ENCODE results near the gene ZNHIT6. TPM values are rescaled to one million over a fixed set of nuclear protein-coding genes. Genes with fewer than 3 reads are reported as not detected.
A peak's percentile ranks its signal among the peaks of the same experiment; 100 is the strongest.

ZNHIT6 gene, protein sequence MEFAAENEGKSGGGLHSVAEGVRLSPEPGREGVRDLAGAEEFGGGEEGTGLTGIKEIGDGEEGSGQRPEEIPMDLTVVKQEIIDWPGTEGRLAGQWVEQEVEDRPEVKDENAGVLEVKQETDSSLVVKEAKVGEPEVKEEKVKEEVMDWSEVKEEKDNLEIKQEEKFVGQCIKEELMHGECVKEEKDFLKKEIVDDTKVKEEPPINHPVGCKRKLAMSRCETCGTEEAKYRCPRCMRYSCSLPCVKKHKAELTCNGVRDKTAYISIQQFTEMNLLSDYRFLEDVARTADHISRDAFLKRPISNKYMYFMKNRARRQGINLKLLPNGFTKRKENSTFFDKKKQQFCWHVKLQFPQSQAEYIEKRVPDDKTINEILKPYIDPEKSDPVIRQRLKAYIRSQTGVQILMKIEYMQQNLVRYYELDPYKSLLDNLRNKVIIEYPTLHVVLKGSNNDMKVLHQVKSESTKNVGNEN
- total RNA-seq, result 20.0 to 21.6 TPM (median 20.2 TPM) in 3 replicates

DNA sequence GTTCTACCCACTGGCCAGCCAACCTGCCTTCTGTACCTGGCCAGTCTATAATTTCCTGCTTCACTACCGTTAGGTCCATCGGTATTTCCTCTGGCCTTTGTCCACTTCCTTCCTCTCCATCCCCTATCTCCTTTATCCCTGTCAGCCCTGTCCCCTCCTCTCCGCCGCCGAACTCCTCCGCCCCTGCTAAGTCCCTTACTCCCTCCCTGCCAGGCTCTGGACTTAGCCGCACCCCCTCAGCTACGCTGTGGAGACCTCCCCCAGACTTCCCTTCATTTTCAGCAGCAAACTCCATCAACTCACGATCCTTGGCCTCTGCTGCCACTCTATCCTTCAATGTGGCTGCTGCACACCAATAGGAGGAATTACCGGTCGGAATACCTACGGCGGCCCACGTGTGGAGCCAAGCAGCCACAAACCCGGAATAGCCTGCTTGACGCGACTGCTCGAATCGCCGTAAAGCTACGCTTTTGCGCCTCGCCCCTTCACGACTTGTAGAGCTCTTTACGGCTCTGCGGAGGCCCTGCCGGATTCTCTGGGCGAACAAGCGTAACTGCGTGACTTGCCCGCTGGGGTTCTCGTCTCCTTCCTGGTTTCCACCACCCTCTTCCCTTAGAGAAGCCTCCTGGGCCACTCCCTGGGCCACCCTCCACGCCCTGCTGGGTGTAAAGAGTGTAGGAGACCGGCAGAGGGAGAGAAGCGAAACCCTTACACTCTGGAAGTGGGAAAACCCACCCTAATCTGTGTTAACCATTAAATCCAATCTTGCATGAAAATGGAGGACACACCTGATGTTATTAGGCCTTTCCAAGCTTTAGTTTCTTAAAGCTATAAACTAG, at the start of gene ZNHIT6:
Gene ZNHIT6, minus strand, starts transcription at position 444 of the 839 bp plus-strand sequence. Its CDS starts 149 bp downstream, at position 295.
- DNase-seq (ENCODE audit: low spot score in 2 of 2, unreplicated experiment in 2 of 2), result peak; percentile 72 to 87
- Mint-ChIP-seq H3K36me3 (peaks cover 24% of the 10 kb centered on the region), H3K4me1 (peaks cover 7% of the 10 kb centered on the region), H3K27ac (no peak within 1 kb of the TSS), H3K27me3 (ENCODE audit: low read depth) (no peaks in the 10 kb centered on the region), H3K4me3 (no peak within 1 kb of the TSS), H3K9me3 (peaks cover 5% of the 10 kb centered on the region)
- TF ChIP-seq, protein P1, sequence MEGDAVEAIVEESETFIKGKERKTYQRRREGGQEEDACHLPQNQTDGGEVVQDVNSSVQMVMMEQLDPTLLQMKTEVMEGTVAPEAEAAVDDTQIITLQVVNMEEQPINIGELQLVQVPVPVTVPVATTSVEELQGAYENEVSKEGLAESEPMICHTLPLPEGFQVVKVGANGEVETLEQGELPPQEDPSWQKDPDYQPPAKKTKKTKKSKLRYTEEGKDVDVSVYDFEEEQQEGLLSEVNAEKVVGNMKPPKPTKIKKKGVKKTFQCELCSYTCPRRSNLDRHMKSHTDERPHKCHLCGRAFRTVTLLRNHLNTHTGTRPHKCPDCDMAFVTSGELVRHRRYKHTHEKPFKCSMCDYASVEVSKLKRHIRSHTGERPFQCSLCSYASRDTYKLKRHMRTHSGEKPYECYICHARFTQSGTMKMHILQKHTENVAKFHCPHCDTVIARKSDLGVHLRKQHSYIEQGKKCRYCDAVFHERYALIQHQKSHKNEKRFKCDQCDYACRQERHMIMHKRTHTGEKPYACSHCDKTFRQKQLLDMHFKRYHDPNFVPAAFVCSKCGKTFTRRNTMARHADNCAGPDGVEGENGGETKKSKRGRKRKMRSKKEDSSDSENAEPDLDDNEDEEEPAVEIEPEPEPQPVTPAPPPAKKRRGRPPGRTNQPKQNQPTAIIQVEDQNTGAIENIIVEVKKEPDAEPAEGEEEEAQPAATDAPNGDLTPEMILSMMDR (IDR thresholded peaks at IDR 0.05; ENCODE audit: unreplicated experiment), result no peak

DNA sequence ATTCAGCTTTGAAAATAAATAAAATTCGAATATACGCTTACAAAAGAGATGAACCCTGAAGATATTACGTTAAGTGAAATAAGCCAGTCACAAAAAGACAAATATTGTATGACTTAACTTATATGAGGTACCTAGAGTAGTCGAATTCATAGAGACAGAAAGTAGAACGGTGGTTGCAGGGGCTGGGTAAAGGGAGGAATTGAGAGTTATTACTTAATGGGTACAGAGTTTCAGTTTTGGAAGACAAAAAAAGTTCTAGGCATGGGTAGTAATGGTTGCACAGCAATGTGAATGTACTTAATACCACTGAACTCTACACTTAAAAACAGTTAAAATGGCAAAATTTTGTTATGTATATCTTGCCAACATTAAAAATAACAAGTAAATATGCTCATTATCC, 48.6 kb upstream of the ZNHIT6 start:
- Mint-ChIP-seq H3K4me3 (no peak overlapping the region), H3K4me1 (no peaks in the 10 kb centered on the region), H3K36me3 (no peaks in the 10 kb centered on the region), H3K27me3 (ENCODE audit: low read depth) (peaks cover 7% of the 10 kb centered on the region), H3K9me3 (peaks cover 12% of the 10 kb centered on the region), H3K27ac (no peak overlapping the region)
- DNase-seq (ENCODE audit: low spot score in 2 of 2, unreplicated experiment in 2 of 2), result no peak
- TF ChIP-seq, protein P1 (IDR thresholded peaks at IDR 0.05; ENCODE audit: unreplicated experiment), result no peak

DNA sequence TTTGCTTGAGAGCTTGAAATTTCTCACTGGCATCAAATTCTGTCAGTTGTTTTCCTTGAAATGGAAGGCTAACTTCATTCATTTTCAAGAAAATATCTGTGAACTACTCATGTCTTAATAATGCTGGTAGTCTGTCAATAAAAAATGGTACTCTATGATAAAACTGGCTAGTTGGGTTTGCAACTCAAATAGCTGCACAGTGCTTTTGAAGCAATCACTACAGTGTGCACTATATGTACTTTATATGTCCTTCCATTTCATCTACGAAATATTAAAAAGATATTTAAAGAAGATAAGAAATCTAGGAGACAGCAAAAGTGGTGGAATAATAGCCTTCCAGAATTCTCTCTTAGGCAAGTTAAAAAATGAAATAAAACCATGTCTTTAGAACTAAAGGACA, 39.9 kb upstream of the ZNHIT6 start:
- Mint-ChIP-seq H3K27ac (no peak overlapping the region), H3K4me3 (no peak overlapping the region), H3K4me1 (no peaks in the 10 kb centered on the region), H3K36me3 (no peaks in the 10 kb centered on the region), H3K9me3 (no peaks in the 10 kb centered on the region), H3K27me3 (ENCODE audit: low read depth) (no peaks in the 10 kb centered on the region)
- TF ChIP-seq, protein P1 (IDR thresholded peaks at IDR 0.05; ENCODE audit: unreplicated experiment), result no peak
- no peak for DNase-seq (ENCODE audit: low spot score in 2 of 2, unreplicated experiment in 2 of 2)

DNA sequence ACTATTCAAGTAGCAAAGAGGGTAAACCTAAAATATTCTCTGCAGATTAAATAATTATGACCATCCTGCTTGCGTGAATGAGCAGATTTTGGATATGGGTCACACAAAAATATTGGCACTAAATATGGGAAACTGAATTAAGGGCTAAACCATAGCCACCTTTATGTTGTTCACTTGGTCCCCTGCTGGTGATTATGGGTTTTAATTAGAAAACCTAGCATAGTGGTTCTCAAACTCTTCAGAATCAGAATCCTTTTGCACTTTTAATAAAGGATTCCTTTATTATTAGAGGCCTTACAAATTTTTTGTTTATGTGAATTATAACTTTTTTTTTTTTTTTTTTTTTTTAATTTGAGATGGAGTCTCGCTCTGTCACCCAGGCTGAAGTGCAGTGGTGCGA, 38.5 kb upstream of the ZNHIT6 start:
- Mint-ChIP-seq H3K4me1 (no peaks in the 10 kb centered on the region), H3K27me3 (ENCODE audit: low read depth) (no peaks in the 10 kb centered on the region), H3K9me3 (no peaks in the 10 kb centered on the region), H3K36me3 (no peaks in the 10 kb centered on the region), H3K4me3 (no peak overlapping the region), H3K27ac (no peak overlapping the region)
- DNase-seq (ENCODE audit: low spot score in 2 of 2, unreplicated experiment in 2 of 2), result no peak
- TF ChIP-seq, protein P1 (IDR thresholded peaks at IDR 0.05; ENCODE audit: unreplicated experiment), result no peak

DNA sequence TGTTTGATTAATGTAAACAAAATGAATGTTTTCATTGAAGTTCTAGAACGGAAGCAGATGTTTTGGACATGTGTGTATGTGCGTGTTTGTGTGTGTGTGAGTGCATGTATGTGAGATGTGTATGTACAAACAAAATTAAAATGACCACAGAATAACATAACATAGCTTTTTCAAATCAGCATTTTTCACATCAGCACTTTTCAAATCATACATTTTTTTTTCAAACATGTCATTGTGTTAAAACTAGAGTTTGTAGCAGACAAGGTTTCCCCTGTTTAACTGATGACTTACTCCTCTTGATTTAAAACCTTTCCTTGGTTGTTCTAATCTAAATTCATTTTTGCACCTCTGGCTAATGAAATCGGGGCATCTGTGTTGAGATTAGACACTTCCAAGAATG, 35.6 kb upstream of the ZNHIT6 start:
- Mint-ChIP-seq H3K9me3 (no peaks in the 10 kb centered on the region), H3K4me3 (no peak overlapping the region), H3K36me3 (no peaks in the 10 kb centered on the region), H3K27ac (no peak overlapping the region), H3K4me1 (no peaks in the 10 kb centered on the region), H3K27me3 (ENCODE audit: low read depth) (no peaks in the 10 kb centered on the region)
- TF ChIP-seq, protein P1 (IDR thresholded peaks at IDR 0.05; ENCODE audit: unreplicated experiment), result no peak
- DNase-seq (ENCODE audit: low spot score in 2 of 2, unreplicated experiment in 2 of 2), result no peak

Data from mesothelial cell of epicardium (in vitro differentiated cells).